HepG2 (cell line): ENCODE data around the gene ABL2. TPM values are rescaled to one million over a fixed set of nuclear protein-coding genes. Genes with fewer than 3 reads are reported as not detected.
A peak's percentile ranks its signal among the peaks of the same experiment; 100 is the strongest.

Experiments
- CCDC6 ChIP-seq: sonication (generic); formaldehyde crosslinking; IDR thresholded peaks from 2 replicates; pipeline ENCODE4 v1.8.1; 2022; ENCODE audit warnings: mild to moderate bottlenecking, missing genetic modification reagents, moderate library complexity
- CHD4 ChIP-seq: fragments of 200-600 bp; sonication (generic); IDR thresholded peaks from 2 replicates; pipeline ENCODE4 v1.7.0; 2017; ENCODE audit warnings: mild to moderate bottlenecking, low read length, borderline replicate concordance
- DR1 ChIP-seq: sonication (generic); formaldehyde crosslinking; IDR thresholded peaks from 2 replicates; pipeline ENCODE4 v1.8.0; 2021; ENCODE audit warnings: mild to moderate bottlenecking, missing genetic modification reagents, inconsistent platforms
- HNRNPH1 ChIP-seq: fragments of 200-400 bp; formaldehyde crosslinking; optimal IDR thresholded peaks from 2 replicates; pipeline ENCODE3; 2017; ENCODE audit warnings: mild to moderate bottlenecking, low read depth, low read length
- KAT7 ChIP-seq: IDR thresholded peaks from 2 replicates; pipeline ENCODE4 v1.6.1; 2018; ENCODE audit warnings: borderline replicate concordance, missing compliant biosample characterization
- NFE2L1 ChIP-seq: sonication (generic); formaldehyde crosslinking; IDR thresholded peaks from 2 replicates; pipeline ENCODE4 v1.4.0; 2020; ENCODE audit warnings: missing genetic modification reagents, mild to moderate bottlenecking, borderline replicate concordance
- NFKBIZ ChIP-seq: IDR thresholded peaks from 2 replicates; pipeline ENCODE4 v1.6.1; 2018; ENCODE audit warnings: missing genetic modification reagents, missing compliant biosample characterization
- PHF8 ChIP-seq: sonication (generic); formaldehyde crosslinking; IDR thresholded peaks from 2 replicates; pipeline ENCODE4 v1.5.0; 2020; ENCODE audit warnings: missing genetic modification reagents
- POLR2G ChIP-seq: fragments of 200-400 bp; formaldehyde crosslinking; IDR thresholded peaks from 2 replicates; pipeline ENCODE4 v1.6.1; 2018; ENCODE audit warnings: mild to moderate bottlenecking, low read depth, low read length, moderate library complexity
- SETDB1 ChIP-seq: sonication (generic); formaldehyde crosslinking; IDR thresholded peaks from 2 replicates; pipeline ENCODE4 v1.5.1; 2020; ENCODE audit warnings: missing genetic modification reagents, mild to moderate bottlenecking, borderline replicate concordance
- ZMAT3 ChIP-seq: sonication (generic); formaldehyde crosslinking; conservative IDR thresholded peaks from 2 replicates; pipeline ENCODE4 v1.7.0; 2021; ENCODE audit warnings: missing genetic modification reagents
- ZMYM4 ChIP-seq: sonication (generic); formaldehyde crosslinking; IDR thresholded peaks from 2 replicates; pipeline ENCODE4 v1.8.1; 2023; ENCODE audit warnings: mild to moderate bottlenecking, missing genetic modification reagents
- ZNF225 ChIP-seq: sonication (generic); formaldehyde crosslinking; IDR thresholded peaks from 2 replicates; pipeline ENCODE4 v1.4.0; 2020; ENCODE audit warnings: mild to moderate bottlenecking, missing genetic modification reagents
- ZNF354B ChIP-seq: sonication (generic); formaldehyde crosslinking; IDR thresholded peaks from 2 replicates; pipeline ENCODE4 v1.8.0; 2022; ENCODE audit warnings: mild to moderate bottlenecking, missing genetic modification reagents
- ZNF652 ChIP-seq: IDR thresholded peaks from 2 replicates; pipeline ENCODE4 v1.6.1; 2016; ENCODE audit warnings: low read depth, borderline replicate concordance
- ZNF816 ChIP-seq: sonication (generic); formaldehyde crosslinking; IDR thresholded peaks from 2 replicates; pipeline ENCODE4 v1.8.0; 2022; ENCODE audit warnings: missing genetic modification reagents, mild to moderate bottlenecking, borderline replicate concordance
- ZNF878 ChIP-seq: sonication (generic); formaldehyde crosslinking; IDR thresholded peaks from 2 replicates; pipeline ENCODE4 v1.8.1; 2023; ENCODE audit warnings: mild to moderate bottlenecking, missing genetic modification reagents, moderate library complexity
- polyA plus RNA-seq, 8 experiments: library from polyadenylated mRNA; depleted of rRNA in 3 of 8; stranded (reverse) in 7 of 8; unstranded in 1 of 8; fragments of >200 nt; fragmentation: Illumina TruSeq in 4 of 8; extraction: Trizol in 4 of 8; gene quantifications; 2 replicates each; pipeline versions ENCODE4 v1.2.1 to v1.2.3, GENCODE V29; 2011 to 2016; ENCODE audit warnings: low read depth in 4 of 8, missing spikeins in 1 of 8, mixed read lengths in 1 of 8; ENCODE audit not compliant: insufficient read depth in 1 of 8
- total RNA-seq, 5 experiments: library from RNA; depleted of rRNA; stranded (reverse); fragments of >200 nt; fragmentation: Illumina TruSeq; extraction: Trizol; gene quantifications; 2 replicates each; pipeline ENCODE4 v1.2.3, GENCODE V29; 2016; ENCODE audit warnings: low read depth in 1 of 5
- TF ChIP-seq, protein P1 (sequence below): sonication (generic); formaldehyde crosslinking; IDR thresholded peaks from 2 replicates; pipeline ENCODE4 v1.4.0; 2020; ENCODE audit warnings: missing genetic modification reagents, borderline replicate concordance
- TF ChIP-seq, protein P2 (sequence below): sonication (generic); formaldehyde crosslinking; IDR thresholded peaks from 2 replicates; pipeline ENCODE4 v1.8.1; 2023; ENCODE audit warnings: mild to moderate bottlenecking, missing genetic modification reagents
- TF ChIP-seq, protein P3 (sequence below): sonication (generic); formaldehyde crosslinking; IDR thresholded peaks from 2 replicates; pipeline ENCODE4 v1.9.0; 2021; ENCODE audit warnings: missing genetic modification reagents, mild to moderate bottlenecking, borderline replicate concordance
- TF ChIP-seq, protein P4 (sequence below): IDR thresholded peaks from 2 replicates; pipeline ENCODE4 v1.6.1; 2016

ABL2 gene
- total and polyA plus RNA-seq, 2 of the 13 experiments (the other 11 are each of a cell fraction or from before 2014, with no cell fraction given): 5.8 to 6.0 TPM

DNA sequence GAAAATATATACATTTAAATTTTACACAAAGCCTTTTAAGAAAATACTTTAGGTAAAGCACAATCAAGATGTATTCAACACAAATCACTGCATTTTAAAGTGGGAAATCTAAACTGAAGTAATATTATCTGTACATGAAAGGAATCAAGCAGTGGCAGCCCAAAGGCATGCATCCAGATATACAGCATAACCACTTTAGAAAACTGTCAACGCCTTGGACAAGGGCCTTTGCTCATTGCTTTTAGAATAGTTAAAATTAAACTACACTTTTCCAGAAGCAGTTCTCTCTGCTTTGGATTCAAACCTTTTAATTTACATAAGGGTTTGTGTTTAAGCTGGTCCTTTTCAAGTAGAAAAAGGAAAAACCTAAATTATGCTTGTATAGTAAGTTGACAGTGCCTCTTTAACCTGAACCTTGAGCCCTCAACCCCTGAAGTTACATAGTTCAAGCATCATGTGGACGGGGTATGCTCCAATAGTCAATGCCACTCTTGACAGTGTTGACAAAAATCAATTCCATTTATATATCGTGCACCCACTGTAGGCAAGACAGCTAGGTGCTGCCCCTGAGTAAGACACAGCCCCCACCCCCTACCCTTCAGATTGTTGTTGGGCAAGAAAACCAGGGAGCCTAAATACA, 124.7 kb downstream of the ABL2 start (continued):
- TF ChIP-seq, protein P1, sequence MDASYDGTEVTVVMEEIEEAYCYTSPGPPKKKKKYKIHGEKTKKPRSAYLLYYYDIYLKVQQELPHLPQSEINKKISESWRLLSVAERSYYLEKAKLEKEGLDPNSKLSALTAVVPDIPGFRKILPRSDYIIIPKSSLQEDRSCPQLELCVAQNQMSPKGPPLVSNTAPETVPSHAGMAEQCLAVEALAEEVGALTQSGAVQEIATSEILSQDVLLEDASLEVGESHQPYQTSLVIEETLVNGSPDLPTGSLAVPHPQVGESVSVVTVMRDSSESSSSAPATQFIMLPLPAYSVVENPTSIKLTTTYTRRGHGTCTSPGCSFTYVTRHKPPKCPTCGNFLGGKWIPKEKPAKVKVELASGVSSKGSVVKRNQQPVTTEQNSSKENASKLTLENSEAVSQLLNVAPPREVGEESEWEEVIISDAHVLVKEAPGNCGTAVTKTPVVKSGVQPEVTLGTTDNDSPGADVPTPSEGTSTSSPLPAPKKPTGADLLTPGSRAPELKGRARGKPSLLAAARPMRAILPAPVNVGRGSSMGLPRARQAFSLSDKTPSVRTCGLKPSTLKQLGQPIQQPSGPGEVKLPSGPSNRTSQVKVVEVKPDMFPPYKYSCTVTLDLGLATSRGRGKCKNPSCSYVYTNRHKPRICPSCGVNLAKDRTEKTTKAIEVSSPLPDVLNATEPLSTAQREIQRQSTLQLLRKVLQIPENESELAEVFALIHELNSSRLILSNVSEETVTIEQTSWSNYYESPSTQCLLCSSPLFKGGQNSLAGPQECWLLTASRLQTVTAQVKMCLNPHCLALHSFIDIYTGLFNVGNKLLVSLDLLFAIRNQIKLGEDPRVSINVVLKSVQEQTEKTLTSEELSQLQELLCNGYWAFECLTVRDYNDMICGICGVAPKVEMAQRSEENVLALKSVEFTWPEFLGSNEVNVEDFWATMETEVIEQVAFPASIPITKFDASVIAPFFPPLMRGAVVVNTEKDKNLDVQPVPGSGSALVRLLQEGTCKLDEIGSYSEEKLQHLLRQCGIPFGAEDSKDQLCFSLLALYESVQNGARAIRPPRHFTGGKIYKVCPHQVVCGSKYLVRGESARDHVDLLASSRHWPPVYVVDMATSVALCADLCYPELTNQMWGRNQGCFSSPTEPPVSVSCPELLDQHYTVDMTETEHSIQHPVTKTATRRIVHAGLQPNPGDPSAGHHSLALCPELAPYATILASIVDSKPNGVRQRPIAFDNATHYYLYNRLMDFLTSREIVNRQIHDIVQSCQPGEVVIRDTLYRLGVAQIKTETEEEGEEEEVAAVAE (CRISPR knock-in tag): peak; percentile 65; the same call in 1 of the 2 replicates
- TF ChIP-seq ZNF878 (no peak), ZNF354B (no peak), ZNF652 (CRISPR knock-in tag) (no peak; the same call in 1 of the 2 replicates), NFE2L1 (CRISPR knock-in tag) (no peak), PHF8 (CRISPR knock-in tag) (no peak), POLR2G (no peak), ZMAT3 (no peak), KAT7 (CRISPR knock-in tag) (no peak), SETDB1 (CRISPR knock-in tag) (no peak), DR1 (CRISPR knock-in tag) (no peak), NFKBIZ (CRISPR knock-in tag) (no peak), HNRNPH1 (no peak), ZNF816 (CRISPR knock-in tag) (peak; percentile 64; the same call in 1 of the 2 replicates), CHD4 (no peak), ZMYM4 (CRISPR knock-in tag) (peak; percentile 77), CCDC6 (CRISPR knock-in tag) (no peak), ZNF225 (no peak)
- TF ChIP-seq, protein P2, sequence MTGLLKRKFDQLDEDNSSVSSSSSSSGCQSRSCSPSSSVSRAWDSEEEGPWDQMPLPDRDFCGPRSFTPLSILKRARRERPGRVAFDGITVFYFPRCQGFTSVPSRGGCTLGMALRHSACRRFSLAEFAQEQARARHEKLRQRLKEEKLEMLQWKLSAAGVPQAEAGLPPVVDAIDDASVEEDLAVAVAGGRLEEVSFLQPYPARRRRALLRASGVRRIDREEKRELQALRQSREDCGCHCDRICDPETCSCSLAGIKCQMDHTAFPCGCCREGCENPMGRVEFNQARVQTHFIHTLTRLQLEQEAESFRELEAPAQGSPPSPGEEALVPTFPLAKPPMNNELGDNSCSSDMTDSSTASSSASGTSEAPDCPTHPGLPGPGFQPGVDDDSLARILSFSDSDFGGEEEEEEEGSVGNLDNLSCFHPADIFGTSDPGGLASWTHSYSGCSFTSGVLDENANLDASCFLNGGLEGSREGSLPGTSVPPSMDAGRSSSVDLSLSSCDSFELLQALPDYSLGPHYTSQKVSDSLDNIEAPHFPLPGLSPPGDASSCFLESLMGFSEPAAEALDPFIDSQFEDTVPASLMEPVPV: no peak
- TF ChIP-seq, protein P3, sequence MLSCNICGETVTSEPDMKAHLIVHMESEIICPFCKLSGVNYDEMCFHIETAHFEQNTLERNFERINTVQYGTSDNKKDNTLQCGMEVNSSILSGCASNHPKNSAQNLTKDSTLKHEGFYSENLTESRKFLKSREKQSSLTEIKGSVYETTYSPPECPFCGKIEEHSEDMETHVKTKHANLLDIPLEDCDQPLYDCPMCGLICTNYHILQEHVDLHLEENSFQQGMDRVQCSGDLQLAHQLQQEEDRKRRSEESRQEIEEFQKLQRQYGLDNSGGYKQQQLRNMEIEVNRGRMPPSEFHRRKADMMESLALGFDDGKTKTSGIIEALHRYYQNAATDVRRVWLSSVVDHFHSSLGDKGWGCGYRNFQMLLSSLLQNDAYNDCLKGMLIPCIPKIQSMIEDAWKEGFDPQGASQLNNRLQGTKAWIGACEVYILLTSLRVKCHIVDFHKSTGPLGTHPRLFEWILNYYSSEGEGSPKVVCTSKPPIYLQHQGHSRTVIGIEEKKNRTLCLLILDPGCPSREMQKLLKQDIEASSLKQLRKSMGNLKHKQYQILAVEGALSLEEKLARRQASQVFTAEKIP: no peak
- TF ChIP-seq, protein P4, sequence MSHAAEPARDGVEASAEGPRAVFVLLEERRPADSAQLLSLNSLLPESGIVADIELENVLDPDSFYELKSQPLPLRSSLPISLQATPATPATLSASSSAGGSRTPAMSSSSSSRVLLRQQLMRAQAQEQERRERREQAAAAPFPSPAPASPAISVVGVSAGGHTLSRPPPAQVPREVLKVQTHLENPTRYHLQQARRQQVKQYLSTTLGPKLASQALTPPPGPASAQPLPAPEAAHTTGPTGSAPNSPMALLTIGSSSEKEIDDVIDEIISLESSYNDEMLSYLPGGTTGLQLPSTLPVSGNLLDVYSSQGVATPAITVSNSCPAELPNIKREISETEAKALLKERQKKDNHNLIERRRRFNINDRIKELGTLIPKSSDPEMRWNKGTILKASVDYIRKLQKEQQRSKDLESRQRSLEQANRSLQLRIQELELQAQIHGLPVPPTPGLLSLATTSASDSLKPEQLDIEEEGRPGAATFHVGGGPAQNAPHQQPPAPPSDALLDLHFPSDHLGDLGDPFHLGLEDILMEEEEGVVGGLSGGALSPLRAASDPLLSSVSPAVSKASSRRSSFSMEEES (CRISPR knock-in tag): peak; percentile 96
